Parathyroid adenoma (tissue), 2 donors: ENCODE results near the gene CDH13.

Experiments used
- H2AFZ ChIP-seq: fragments of 300-600 bp; sonication (generic); one replicate; pipeline ENCODE4 v1.7.0; 2017; ENCODE audit warnings: antibody characterized with exemption, mild to moderate bottlenecking
- H3K27ac ChIP-seq: fragments of 300-600 bp; sonication (generic); one replicate; pipeline ENCODE4 v1.7.0; 2017
- H3K27me3 ChIP-seq: fragments of 300-600 bp; sonication (generic); one replicate; pipeline ENCODE4 v1.7.0; 2017; ENCODE audit warnings: low read length; ENCODE audit not compliant: control insufficient read depth, insufficient read depth
- H3K36me3 ChIP-seq: fragments of 300-600 bp; sonication (generic); one replicate; pipeline ENCODE4 v1.7.0; 2017; ENCODE audit warnings: low read length; ENCODE audit not compliant: control insufficient read depth, insufficient read depth
- H3K4me1 ChIP-seq: fragments of 300-600 bp; sonication (generic); one replicate; pipeline ENCODE4 v1.7.0; 2017; ENCODE audit warnings: control low read depth
- H3K4me2 ChIP-seq: fragments of 300-600 bp; sonication (generic); one replicate; pipeline ENCODE4 v1.7.0; 2017; ENCODE audit warnings: low read length
- H3K4me3 ChIP-seq: fragments of 300-600 bp; sonication (generic); one replicate; pipeline ENCODE4 v1.7.0; 2017; ENCODE audit warnings: low read depth, low read length
- H3K79me2 ChIP-seq: fragments of 300-600 bp; sonication (generic); one replicate; pipeline ENCODE4 v1.7.0; 2017; ENCODE audit warnings: control low read depth
- H3K9ac ChIP-seq: fragments of 300-600 bp; sonication (generic); one replicate; pipeline ENCODE4 v1.7.0; 2017; ENCODE audit warnings: mild to moderate bottlenecking
- H3K9me3 ChIP-seq: fragments of 300-600 bp; sonication (generic); one replicate; pipeline ENCODE4 v1.7.0; 2017; ENCODE audit warnings: low read length; ENCODE audit not compliant: control insufficient read depth
- CTCF ChIP-seq: fragments of 300-600 bp; sonication (generic); IDR thresholded peaks from one replicate; pipeline ENCODE4 v1.7.0; 2017; ENCODE audit warnings: antibody characterized with exemption, mild to moderate bottlenecking
- donor health status: primary hyperparathyroidism.

CDH13 gene

GRCh38 chr16:83680980-83681379, 1054.2 kb downstream of the CDH13 start:
- H3K27ac ChIP-seq, result no peak overlapping the region
- no peak overlapping the region for H3K4me3 ChIP-seq
- no peak for TF ChIP-seq CTCF
- no peak overlapping the region for H3K4me2 ChIP-seq
- H3K4me1 ChIP-seq, result no peaks in the 10 kb centered on the region
- no peaks in the 10 kb centered on the region for H3K36me3 ChIP-seq
- no peak overlapping the region for H2AFZ ChIP-seq
- no peak overlapping the region for H3K9ac ChIP-seq
- H3K27me3 ChIP-seq, result no peaks in the 10 kb centered on the region
- H3K79me2 ChIP-seq, result no peaks in the 10 kb centered on the region
- no peaks in the 10 kb centered on the region for H3K9me3 ChIP-seq

GRCh38 chr16:83681381-83681956, 1054.7 kb downstream of the CDH13 start:
- H3K36me3 ChIP-seq, result no peaks in the 10 kb centered on the region
- no peak for TF ChIP-seq CTCF
- H3K79me2 ChIP-seq, result no peaks in the 10 kb centered on the region
- no peak overlapping the region for H3K4me3 ChIP-seq
- H3K9ac ChIP-seq, result no peak overlapping the region
- H3K9me3 ChIP-seq, result no peaks in the 10 kb centered on the region
- H3K27ac ChIP-seq, result no peak overlapping the region
- no peaks in the 10 kb centered on the region for H3K27me3 ChIP-seq
- no peak overlapping the region for H3K4me2 ChIP-seq
- no peaks in the 10 kb centered on the region for H3K4me1 ChIP-seq
- no peak overlapping the region for H2AFZ ChIP-seq

GRCh38 chr16:83682116-83682867, 1055.5 kb downstream of the CDH13 start:
- Histone ChIP-seq H3K4me3 (no peak overlapping the region), H3K27ac (no peak overlapping the region), H3K9ac (no peak overlapping the region), H3K27me3 (no peaks in the 10 kb centered on the region), H3K79me2 (no peaks in the 10 kb centered on the region), H3K36me3 (no peaks in the 10 kb centered on the region), H2AFZ (no peak overlapping the region), H3K9me3 (no peaks in the 10 kb centered on the region), H3K4me2 (no peak overlapping the region), H3K4me1 (no peaks in the 10 kb centered on the region)
- TF ChIP-seq CTCF, result no peak

- Histone ChIP-seq H3K27me3 (no peaks in the 10 kb centered on the region), H3K79me2 (no peaks in the 10 kb centered on the region), H3K36me3 (no peaks in the 10 kb centered on the region), H3K4me1 (no peaks in the 10 kb centered on the region), H3K27ac (no peak overlapping the region), H3K9ac (no peak overlapping the region), H3K4me2 (no peak overlapping the region), H3K9me3 (no peaks in the 10 kb centered on the region), H2AFZ (no peak overlapping the region), H3K4me3 (no peak overlapping the region)
- TF ChIP-seq CTCF, result no peak
These were observed 1056.1 kb downstream of the CDH13 start for GRCh38 chr16:83682868-83683235.
